HEK293 (cell line): ENCODE results near the gene IL5RA.

Experiments used
- CTCF ChIP-seq: fragments of 450-650 bp; formaldehyde crosslinking; IDR thresholded peaks from 2 replicates; pipeline ENCODE4 v1.5.1; 2016; ENCODE audit warnings: missing biosample characterization, missing genetic modification characterization
- ZNF335 ChIP-seq: fragments of 450-650 bp; formaldehyde crosslinking; conservative IDR thresholded peaks from 2 replicates; pipeline ENCODE4 v1.5.1; 2016; ENCODE audit warnings: missing biosample characterization, missing genetic modification characterization
- ZNF621 ChIP-seq: fragments of 450-650 bp; formaldehyde crosslinking; IDR thresholded peaks from 2 replicates; pipeline ENCODE4 v1.5.1; 2017; ENCODE audit warnings: missing biosample characterization, missing genetic modification characterization
- ZNF747 ChIP-seq: fragments of 450-650 bp; formaldehyde crosslinking; IDR thresholded peaks from 2 replicates; pipeline ENCODE4 v1.5.1; 2016; ENCODE audit warnings: missing biosample characterization, missing genetic modification characterization

- TF ChIP-seq ZNF747 (no peak), ZNF621 (tag by site-specific recombination) (no peak), CTCF (tag by site-specific recombination) (no peak), ZNF335 (tag by site-specific recombination) (no peak)
Measured at GRCh38 chr3:3037156-3037555, 73.0 kb downstream of the IL5RA start.
